HCT116 (cell line): ENCODE measurements around the gene URB1. TPM values are rescaled to one million over a fixed set of nuclear protein-coding genes. Genes with fewer than 3 reads are reported as not detected.

ENCODE experiments used
- ATAC-seq: fragments of 200-7000 bp; cut with Tn5 transposase; 2 replicates; pipeline ENCODE4 v1.9.1; 2020; ENCODE audit warnings: mild to moderate bottlenecking, moderate library complexity
- BruUV-seq: library from RNA; stranded (reverse); fragments of 400-500 nt; replicated peaks from 2 replicates; lab custom pipeline; 2021; lab: Mats Ljungman, UMichigan
- CTCF ChIA-PET: fragments of 300-600 bp; sonication (Branson Sonifier 250); formaldehyde crosslinking; loops from one replicate; lab custom pipeline; 2021; ENCODE audit warnings: antibody characterized with exemption; lab: Charles Lee
- POLR2A ChIA-PET: fragments of 300-600, 350-600 bp; sonication (Branson Sonifier 250); formaldehyde crosslinking; loops from one replicate; lab custom pipeline; 2021; ENCODE audit warnings: antibody characterized with exemption; lab: Charles Lee
- RAD21 ChIA-PET, 2 experiments: fragments of 300-600 bp; sonication (Branson Sonifier 250); formaldehyde crosslinking; loops; one replicate each; lab custom pipeline; 2023; ENCODE audit warnings: low total read pairs in 2 of 2; ENCODE audit not compliant: uncharacterized antibody in 2 of 2, unreplicated experiment in 2 of 2, low non-redundant PET in 1 of 2; lab: Charles Lee
- DNase-seq: peaks from one replicate; pipeline ENCODE4 v3.0.0-alpha.2; 2010; ENCODE audit warnings: low read depth, low spot score
- H2AFZ ChIP-seq: fragments of 200-600 bp; shearing (Covaris generic), sonication (generic); 2 replicates; pipeline ENCODE4 v1.6.1; 2017; ENCODE audit warnings: low read depth, mixed run types, mixed read lengths, antibody characterized with exemption, low read length; ENCODE audit not compliant: poor library complexity, severe bottlenecking
- H3K27ac ChIP-seq: 2 replicates; pipeline ENCODE4 v1.5.1; 2012; ENCODE audit warnings: low read depth, low read length
- H3K27me3 ChIP-seq: fragments of 200-600 bp; sonication (generic); 2 replicates; pipeline ENCODE4 v1.6.1; 2016; ENCODE audit warnings: mixed run types, low read length, mixed read lengths; ENCODE audit not compliant: insufficient read depth
- H3K36me3 ChIP-seq, 2 experiments: fragments of 200-500 bp in 1 of 2; fragments of 200-600 bp in 1 of 2; sonication (Bioruptor generic) in 1 of 2; sonication (generic) in 1 of 2; 2 replicates each; pipeline versions ENCODE4 v1.5.1 to v1.6.1; 2014 to 2016; ENCODE audit warnings: low read length in 2 of 2, inconsistent platforms in 1 of 2, mixed read lengths in 1 of 2, mixed run types in 1 of 2; ENCODE audit not compliant: insufficient read depth in 2 of 2, control insufficient read depth in 1 of 2
- H3K4me1 ChIP-seq, 2 experiments: fragments of 200-600 bp in 1 of 2; sonication (generic) in 1 of 2; 2 replicates each; pipeline versions ENCODE4 v1.5.1 to v1.6.1; 2012 to 2017; ENCODE audit warnings: low read length in 2 of 2, inconsistent platforms in 1 of 2, mild to moderate bottlenecking in 1 of 2, mixed read lengths in 1 of 2, mixed run types in 1 of 2, moderate library complexity in 1 of 2; ENCODE audit not compliant: insufficient read depth in 2 of 2, control insufficient read depth in 1 of 2
- H3K4me2 ChIP-seq: fragments of 200-600 bp; sonication (generic); 2 replicates; pipeline ENCODE4 v1.6.1; 2017; ENCODE audit warnings: mixed run types, low read length, mixed read lengths
- H3K4me3 ChIP-seq, 2 experiments: fragments of 200-600 bp in 1 of 2; sonication (generic) in 1 of 2; replicated peaks in 1 of 2; 2 replicates each; pipeline ENCODE4 v1.5.1; 2011 to 2016; ENCODE audit warnings: low read length in 2 of 2, control low read depth in 1 of 2, low read depth in 1 of 2, mild to moderate bottlenecking in 1 of 2, mixed read lengths in 1 of 2, mixed run types in 1 of 2
- H3K79me2 ChIP-seq: fragments of 200-600 bp; sonication (generic); 2 replicates; pipeline ENCODE4 v1.6.1; 2017; ENCODE audit warnings: mild to moderate bottlenecking, mixed run types, low read length, moderate library complexity, mixed read lengths; ENCODE audit not compliant: insufficient read depth
- H3K9ac ChIP-seq: fragments of 200-600 bp; sonication (generic); 2 replicates; pipeline ENCODE4 v1.6.1; 2016; ENCODE audit warnings: low read length, mixed read lengths
- H3K9me2 ChIP-seq: fragments of 200-600 bp; sonication (generic), shearing (Covaris generic); 2 replicates; pipeline ENCODE4 v1.6.1; 2017; ENCODE audit warnings: mixed run types, mild to moderate bottlenecking, moderate library complexity; ENCODE audit not compliant: insufficient read depth
- H3K9me3 ChIP-seq, 2 experiments: fragments of 200-500 bp in 1 of 2; fragments of 200-600 bp in 1 of 2; sonication (Bioruptor generic) in 1 of 2; sonication (generic) in 1 of 2; 2 replicates each; pipeline ENCODE4 v1.6.1; 2014 to 2017; ENCODE audit warnings: low read length in 2 of 2, mixed read lengths in 2 of 2, inconsistent platforms in 1 of 2, low read depth in 1 of 2, mild to moderate bottlenecking in 1 of 2, mixed run types in 1 of 2, moderate library complexity in 1 of 2; ENCODE audit not compliant: control insufficient read depth in 1 of 2, insufficient read depth in 1 of 2
- H4K20me1 ChIP-seq: fragments of 200-600 bp; sonication (generic), shearing (Covaris generic); 2 replicates; pipeline ENCODE4 v1.6.1; 2017; ENCODE audit warnings: mixed run types, mild to moderate bottlenecking, moderate library complexity; ENCODE audit not compliant: insufficient read depth
- ATF3 ChIP-seq: IDR thresholded peaks from 2 replicates; pipeline ENCODE4 v1.6.1; 2012
- ELF1 ChIP-seq: IDR thresholded peaks from 2 replicates; pipeline ENCODE4 v1.6.1; 2012; ENCODE audit warnings: low read depth, borderline replicate concordance
- EZH2phosphoT487 ChIP-seq: fragments of 200-600 bp; IDR thresholded peaks from 2 replicates; pipeline ENCODE4 v1.6.1; 2018; ENCODE audit warnings: antibody characterized with exemption, borderline replicate concordance
- FOSL1 ChIP-seq: IDR thresholded peaks from 2 replicates; pipeline ENCODE4 v1.6.1; 2012; ENCODE audit warnings: low read depth
- MAX ChIP-seq: IDR thresholded peaks from 2 replicates; pipeline ENCODE4 v1.6.1; 2012
- POLR2A ChIP-seq: IDR thresholded peaks from 2 replicates; pipeline ENCODE4 v1.7.0; 2011; ENCODE audit warnings: borderline replicate concordance; ENCODE audit not compliant: insufficient read depth, insufficient read length; ENCODE audit errors: extremely low read depth
- SP1 ChIP-seq: IDR thresholded peaks from 2 replicates; pipeline ENCODE4 v1.6.1; 2012; ENCODE audit warnings: low read depth
- SRF ChIP-seq: IDR thresholded peaks from 2 replicates; pipeline ENCODE4 v1.6.1; 2012; ENCODE audit warnings: low read depth
- ZFX ChIP-seq: fragments of 450-650 bp; IDR thresholded peaks from 2 replicates; pipeline ENCODE4 v1.6.1; 2017
- intact Hi-C: fragments of 100-400 bp; cut with micrococcal nuclease; formaldehyde crosslinking; loops from 2 replicates; pipeline ENCODE4 v1.10.0; 2022
- total RNA-seq: library from RNA; stranded (reverse); gene quantifications from one replicate; pipeline ENCODE4 v1.2.1, GENCODE V29; 2021; ENCODE audit not compliant: unreplicated experiment

URB1 gene
- total RNA-seq, 1 experiment from 2014 or later, result 28.3 TPM

DNA sequence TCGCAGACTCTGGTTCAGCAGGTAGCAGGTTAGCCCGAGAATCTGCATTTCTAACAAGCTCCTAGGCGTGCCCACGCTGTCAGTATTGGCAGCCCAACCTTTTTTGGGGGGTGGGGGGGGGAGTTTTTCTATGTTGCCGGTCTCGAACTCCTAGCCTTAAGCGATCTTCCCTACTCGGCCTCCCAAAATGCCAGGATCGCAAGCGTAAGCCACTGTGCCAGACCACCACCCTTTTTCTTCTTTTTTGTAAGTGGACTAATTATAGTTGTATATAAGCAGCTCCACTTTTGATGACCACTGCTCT lies 113.5 kb downstream of the URB1 start:
- Histone ChIP-seq H3K9ac (peak overlapping the region; percentile 76), H3K9me2 (no peaks in the 10 kb centered on the region), H2AFZ (no peak overlapping the region), H3K4me2 (peak overlapping the region; percentile 90), H3K27me3 (no peaks in the 10 kb centered on the region), H4K20me1 (no peaks in the 10 kb centered on the region), H3K4me1 (peaks cover 14 to 20% of the 10 kb centered on the region in 2 experiments; a peak in 3 of 4 replicates), H3K36me3 (peaks cover 5 to 6% of the 10 kb centered on the region in 2 experiments; a peak in 1 of 4 replicates), H3K79me2 (peaks cover 33% of the 10 kb centered on the region), H3K4me3 (peak overlapping the region; percentile 82 to 93), H3K9me3 (no peaks in the 10 kb centered on the region), H3K27ac (peak overlapping the region; percentile 28)
- DNase-seq, result no peak
- intact Hi-C loops, result no loop called here
- ChIA-PET CTCF (interaction anchor here (0.6 to 1.3 kb wide), 3 partner anchors 21 to 493 kb away, joined by 3 to 5 read pairs (median 5); no protein-coding TSS in a partner anchor), RAD21 (interaction anchor here in 1 of 2 experiments (0.7 kb wide), 1 partner anchor 452 kb away, joined by 4 read pairs; no protein-coding TSS in a partner anchor), POLR2A (interaction anchor here (0.6 to 1.1 kb wide), 3 partner anchors 9 to 609 kb away, joined by 3 to 4 read pairs (median 3); no protein-coding TSS in a partner anchor)
- TSS peak; percentile 90 for BruUV-seq
- ATAC-seq, result peak; percentile 56; the same call in 1 of the 2 replicates
- TF ChIP-seq ELF1, result no peak
- TF ChIP-seq FOSL1, result no peak
- no peak for TF ChIP-seq SP1
- TF ChIP-seq POLR2A, result no peak
- TF ChIP-seq ATF3, result no peak
- no peak for TF ChIP-seq MAX
- TF ChIP-seq EZH2phosphoT487, result no peak
- TF ChIP-seq SRF, result no peak
- TF ChIP-seq ZFX, result no peak
